Ecto neural progenitor cell (in vitro differentiated cells): ENCODE measurements around the gene ACOD1.
"Not testable (repeated sequence)": the region's sequence is repeated elsewhere in the genome, so short reads cannot be mapped to it uniquely, and the experiment has no call there.

Source experiments
- DNase-seq: peaks from one replicate; pipeline ENCODE4 v3.0.0-alpha.2; 2018; ENCODE audit warnings: low spot score

The ACOD1 gene

DNA sequence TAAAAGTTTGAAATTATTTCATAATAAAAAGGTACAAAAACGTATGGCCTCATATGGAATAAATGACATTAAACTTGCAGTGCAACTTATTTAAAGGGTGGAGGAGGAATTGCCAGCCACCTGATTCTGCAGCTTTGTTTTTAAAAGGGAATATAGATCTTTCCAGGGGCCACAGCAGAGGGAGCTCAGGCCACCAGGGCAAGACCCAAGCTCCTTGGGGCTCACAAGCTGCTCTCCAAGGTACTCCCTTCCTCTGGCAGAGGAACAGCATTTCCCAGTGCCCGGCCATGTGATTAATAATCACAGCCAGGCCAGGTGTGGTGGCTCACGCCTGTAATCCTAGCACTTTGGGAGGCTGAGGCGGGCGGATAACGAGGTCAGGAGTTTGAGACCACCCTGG is 6.2 kb downstream of the ACOD1 start:
- no peak for DNase-seq

GRCh38 chr13:76955193-76955592 is 6.9 kb downstream of the ACOD1 start:
- no peak for DNase-seq

DNA sequence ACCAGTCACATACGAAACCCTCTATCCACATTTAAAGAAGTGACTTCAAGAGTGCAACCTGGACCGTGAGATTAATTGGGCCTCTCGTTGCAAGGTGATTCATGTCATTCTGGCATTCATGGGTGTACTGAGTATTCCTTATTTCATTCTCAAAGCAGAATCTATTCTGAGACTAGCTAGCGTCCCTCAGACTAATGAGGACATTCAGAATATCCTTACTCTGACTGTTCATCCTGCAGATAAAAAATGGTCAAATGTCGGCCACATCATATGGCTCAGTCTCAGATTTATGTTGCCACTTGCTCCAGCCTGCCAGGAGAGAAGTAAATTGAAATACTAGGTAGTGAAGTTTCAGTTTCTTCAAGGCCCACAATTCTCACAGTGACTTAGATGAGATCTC is 7.3 kb downstream of the ACOD1 start:
- no peak for DNase-seq

DNA sequence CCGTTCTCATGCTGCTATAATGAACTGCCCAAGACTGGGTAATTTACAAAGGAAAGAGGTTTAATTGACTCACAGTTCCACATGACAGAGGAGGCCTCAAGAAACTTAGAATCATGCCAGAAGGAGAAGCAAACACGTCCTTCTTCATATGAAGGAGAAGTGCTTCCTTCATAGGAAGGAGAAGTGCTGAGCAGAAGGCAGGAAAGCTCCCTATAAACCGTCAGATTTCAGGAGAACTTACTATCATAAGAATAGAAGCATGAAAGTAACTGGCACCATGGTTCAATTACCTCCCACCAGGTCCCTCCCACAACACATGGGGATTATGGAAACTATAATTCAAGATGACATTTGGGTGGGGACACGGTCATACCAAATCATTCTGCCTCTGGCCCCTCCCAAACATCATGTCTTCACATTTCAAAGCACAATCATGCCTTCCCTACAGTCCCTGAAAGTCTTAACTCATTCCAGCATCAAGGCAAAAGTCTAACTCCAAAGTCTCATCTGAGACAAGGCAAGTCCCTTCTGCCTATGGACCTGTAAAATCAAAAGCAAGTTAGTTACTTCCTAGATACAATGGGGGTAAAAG is 10.6 kb downstream of the ACOD1 start:
- no peak for DNase-seq

DNA sequence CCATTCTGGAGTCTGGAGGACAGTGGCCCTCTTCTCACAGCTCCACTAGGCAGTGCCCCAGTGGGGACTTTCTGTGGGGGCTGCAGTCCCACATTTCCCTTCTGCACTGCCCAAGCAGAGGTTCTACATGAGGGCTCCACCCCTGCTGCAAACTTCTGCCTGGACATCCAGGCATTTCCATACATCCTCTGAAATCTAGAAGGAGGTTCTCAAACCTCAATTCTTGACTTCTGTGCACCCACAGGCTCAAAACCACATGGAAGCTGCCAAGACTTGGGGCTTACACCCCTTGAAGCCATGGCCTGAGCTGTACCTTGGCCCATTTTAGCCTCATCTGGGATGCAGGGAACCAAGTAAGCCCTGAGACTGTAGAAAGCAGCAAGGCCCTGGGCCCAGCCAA is 11.4 kb downstream of the ACOD1 start:
- not testable (repeated sequence) for DNase-seq

- DNase-seq: no peak
These were observed 17.6 kb downstream of the ACOD1 start for GRCh38 chr13:76965759-76966421.

GRCh38 chr13:76967031-76967430 is 18.7 kb downstream of the ACOD1 start:
- no peak for DNase-seq

- no peak for DNase-seq
These were observed 19.7 kb downstream of the ACOD1 start for GRCh38 chr13:76968041-76968440.

- DNase-seq: no peak
These were observed 21.4 kb downstream of the ACOD1 start for GRCh38 chr13:76969488-76970365.

DNA sequence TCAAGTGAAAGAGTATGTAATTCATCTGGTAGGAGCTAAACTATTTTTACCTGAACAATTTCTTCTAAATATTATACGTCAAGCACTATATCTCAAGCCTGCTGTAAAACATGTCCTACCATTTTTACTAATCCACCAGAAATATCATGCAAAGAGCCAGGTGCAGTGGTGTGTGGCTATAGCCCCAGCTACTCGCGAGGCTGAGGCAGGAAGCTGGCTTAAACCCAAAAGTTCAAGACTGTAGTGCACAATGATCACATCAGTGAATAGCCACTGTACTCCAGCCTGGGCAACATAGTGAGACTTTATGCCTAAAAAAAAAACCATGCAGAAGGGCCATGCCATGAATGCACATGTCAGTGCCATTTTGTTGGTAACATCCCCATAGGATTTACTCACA is 22.9 kb downstream of the ACOD1 start:
- no peak for DNase-seq

- no peak for DNase-seq
These were observed 23.8 kb downstream of the ACOD1 start for GRCh38 chr13:76971851-76972829.

GRCh38 chr13:76973920-76974617 is 25.8 kb downstream of the ACOD1 start:
- DNase-seq: no peak

GRCh38 chr13:76974618-76974975 is 26.3 kb downstream of the ACOD1 start:
- no peak for DNase-seq

DNA sequence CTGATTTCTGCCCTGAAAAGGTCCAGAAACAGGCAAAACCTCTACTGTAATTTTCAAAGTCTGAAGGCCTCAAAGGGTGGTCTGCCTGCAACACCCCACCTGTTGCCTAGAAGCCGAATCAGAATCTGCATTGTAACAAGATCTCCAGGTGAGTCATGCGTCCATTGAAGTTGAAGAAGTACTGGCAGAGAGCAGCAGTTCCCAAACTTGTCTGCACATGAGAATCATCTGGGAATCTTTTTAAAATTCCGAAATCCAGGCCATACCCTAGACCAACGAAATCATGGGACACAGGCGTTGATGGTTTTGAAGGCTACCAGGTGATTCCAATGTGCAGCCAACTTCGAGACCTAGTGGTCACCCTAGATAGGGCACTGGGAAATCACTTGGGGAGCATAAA is 27.6 kb downstream of the ACOD1 start:
- no peak for DNase-seq

GRCh38 chr13:76976490-76976889 is 28.2 kb downstream of the ACOD1 start:
- no peak for DNase-seq

DNA sequence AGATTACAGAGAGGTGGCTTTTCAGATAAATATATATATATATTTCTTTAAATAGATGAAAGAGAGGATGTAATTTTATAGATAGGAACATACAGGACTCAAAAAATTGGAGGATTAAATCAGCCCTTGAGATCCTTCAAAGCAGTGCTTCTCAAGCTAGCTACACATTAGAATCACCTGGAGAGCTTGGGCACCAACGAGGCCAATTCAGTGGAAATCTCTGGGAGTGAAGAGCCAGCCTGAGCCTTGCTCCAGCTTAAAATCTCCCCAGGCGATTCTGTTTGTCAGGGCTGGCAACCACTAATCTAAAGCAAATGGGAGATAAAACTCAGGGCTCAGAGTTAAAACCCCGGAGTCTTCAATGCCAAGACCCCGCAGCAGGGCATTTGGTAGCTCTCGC is 28.6 kb downstream of the ACOD1 start:
- no peak for DNase-seq

DNA sequence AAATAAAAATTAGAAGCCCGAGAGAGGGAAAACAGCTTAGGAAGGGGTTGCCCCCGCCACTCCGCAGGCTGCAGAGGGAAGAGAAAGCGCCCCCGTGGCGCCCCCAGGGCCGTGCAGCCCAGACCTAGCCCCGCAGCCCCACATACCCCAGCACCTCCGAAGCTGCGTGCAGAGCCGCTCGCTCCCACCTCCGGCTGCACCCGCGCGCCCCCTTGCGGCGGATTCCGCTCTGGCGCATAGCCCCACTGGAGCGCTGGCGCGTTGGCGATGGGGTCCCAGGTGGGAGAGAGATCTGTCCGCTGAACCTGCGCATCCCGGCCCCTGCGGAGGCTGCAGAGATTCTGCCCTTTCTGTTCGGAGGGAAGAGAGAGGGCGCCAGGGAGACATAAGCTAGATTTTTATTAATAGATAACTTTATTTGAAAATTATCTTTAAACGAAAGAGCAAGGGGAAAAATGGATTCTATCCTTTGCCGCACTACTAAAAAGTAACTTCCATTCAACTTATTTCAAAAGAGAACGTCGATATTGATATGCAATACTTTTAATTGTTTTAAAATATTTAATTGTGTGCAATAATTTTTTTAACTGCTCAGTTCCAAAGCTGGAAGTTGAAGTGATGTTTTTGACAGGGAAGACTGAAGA is 31.9 kb downstream of the ACOD1 start:
- DNase-seq: peak; percentile 91

DNA sequence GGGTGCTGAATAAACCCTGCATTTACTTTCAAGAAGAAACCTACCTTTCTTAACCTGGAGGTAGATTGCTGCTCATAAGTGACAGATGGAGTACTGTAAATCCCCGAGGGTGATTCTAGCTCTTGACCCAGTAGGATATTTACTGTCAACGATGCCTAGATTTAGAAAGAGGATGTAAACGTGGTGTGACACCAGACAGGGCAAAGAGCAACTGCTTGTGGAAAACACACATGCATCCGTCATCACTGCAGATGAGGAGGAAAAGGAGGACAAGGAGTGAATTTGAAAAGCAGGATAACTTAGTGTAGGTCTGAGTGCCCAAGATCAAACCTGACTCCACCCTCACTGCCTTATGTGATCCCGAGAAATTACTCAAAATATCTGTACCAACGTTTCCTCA is 33.8 kb downstream of the ACOD1 start:
- no peak for DNase-seq

- no peak for DNase-seq
These were observed 35.4 kb downstream of the ACOD1 start for GRCh38 chr13:76983676-76984075.

GRCh38 chr13:76991432-76991795 is 43.1 kb downstream of the ACOD1 start:
- DNase-seq: no peak
